HG03064 (cell line): ENCODE data around the gene PUM2.

ENCODE experiments used
- ATAC-seq: cut with Tn5 transposase; IDR thresholded peaks from one replicate; pipeline ENCODE4 v1.9.1; 2021; ENCODE audit warnings: low read depth; ENCODE audit not compliant: unreplicated experiment

The PUM2 gene

DNA sequence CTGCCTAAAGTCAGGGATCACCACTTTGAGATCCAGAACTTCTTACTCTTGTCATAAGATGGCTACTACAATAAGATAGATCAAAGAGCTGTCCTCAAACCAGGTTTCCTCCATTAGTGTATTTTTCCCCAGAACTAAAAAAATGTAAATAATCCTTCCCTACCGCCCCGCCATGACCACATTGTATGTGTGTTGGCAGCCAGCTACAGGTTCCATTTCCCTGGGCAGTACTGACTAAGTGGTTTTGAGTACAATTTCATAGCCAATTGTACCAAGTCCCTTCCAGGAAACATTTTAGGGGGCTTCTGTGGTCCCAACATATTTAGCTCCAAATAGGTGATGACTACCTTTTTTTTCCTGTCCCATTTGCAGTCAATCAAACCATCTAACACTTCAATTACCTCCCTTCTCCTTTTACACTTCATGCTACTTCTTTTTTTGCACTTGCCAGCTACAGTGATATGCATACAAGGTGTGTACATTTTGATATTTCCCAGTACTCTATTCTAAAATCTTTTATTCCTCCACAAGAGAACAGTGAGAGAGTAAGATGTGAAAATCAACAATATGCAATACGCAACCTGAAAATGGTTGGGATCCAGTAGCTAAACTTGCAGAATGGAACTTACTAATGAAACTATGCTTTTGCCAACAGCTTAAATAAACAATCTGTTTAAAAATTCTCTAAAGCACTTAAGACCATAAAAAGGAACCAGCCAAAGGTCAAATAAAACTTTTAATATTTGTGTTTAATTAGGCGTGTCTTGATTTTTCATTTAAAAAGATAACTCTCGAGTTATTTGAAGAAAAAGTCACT lies 3.9 kb downstream of the PUM2 start:
- ATAC-seq = no peak

- ATAC-seq = no peak
These were observed 7.5 kb downstream of the PUM2 start for GRCh38 chr2:20343128-20343527.

DNA sequence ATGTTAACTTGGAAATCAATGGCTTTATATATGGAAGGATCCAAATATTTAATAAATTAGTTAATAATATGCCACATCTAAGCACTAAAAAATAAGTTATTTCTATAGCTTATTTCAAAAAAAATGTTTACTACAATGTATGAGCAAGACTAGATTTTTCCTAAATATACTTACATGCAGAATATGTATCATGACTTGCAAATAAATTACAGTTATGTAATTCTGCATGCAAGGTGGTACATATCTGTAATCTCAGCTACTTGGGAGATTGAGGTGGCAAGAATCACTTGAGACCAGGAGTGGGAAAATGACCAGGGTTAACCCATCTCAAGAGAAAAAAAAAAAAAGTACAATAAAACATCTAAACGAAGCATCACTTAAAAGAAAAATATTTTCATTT lies 11.6 kb downstream of the PUM2 start:
- no peak for ATAC-seq

DNA sequence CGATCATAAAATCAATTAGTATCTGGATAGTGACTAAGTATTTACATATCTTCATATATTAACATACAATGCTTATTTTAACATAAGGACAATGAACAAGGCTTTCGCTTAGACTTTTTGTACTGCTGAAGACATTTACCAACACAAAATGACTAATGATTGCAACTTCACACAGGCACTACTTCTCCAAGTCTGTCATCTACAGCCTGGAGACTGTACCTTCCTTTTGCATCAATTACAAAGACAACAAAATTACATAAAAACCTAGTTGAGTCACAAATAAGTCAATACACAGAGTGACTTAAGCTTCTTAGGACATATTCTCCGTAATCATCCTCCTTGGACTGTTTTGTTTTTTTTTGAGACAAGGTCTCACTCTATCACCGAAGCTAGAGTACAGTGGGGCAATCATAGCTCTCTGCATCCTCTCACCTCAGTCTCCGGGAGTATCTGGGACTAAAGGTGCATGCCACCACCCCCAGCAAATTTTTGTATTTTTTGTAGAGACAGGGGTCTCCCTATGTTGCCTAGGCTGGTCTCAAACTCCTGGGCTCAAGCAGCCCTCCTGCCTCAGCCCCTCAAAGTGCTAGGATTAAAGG lies 15.9 kb downstream of the PUM2 start:
- no peak for ATAC-seq

- ATAC-seq = no peak
These were observed 16.9 kb downstream of the PUM2 start for GRCh38 chr2:20333738-20334137.

DNA sequence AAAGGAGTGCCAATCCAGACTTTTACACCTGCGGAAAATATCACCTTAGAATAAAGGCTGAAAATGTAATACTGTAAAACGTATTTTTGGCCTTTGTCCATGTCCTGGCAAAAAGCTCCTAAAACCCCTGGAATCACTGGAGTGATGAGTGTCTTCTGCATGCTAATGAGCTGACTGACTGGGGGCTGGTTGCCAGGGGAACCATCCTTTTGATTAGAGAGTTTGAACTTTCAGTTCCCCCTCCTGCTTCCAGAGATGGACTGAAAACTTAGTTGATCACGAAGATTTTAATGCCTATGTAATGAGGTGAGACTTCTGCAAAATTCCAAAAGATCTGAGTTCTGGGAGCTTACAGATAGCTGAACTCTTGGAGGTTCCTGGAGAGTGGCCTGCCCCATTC lies 20.5 kb downstream of the PUM2 start:
- no peak for ATAC-seq

- no peak for ATAC-seq
These were observed 23.3 kb downstream of the PUM2 start for GRCh38 chr2:20327370-20327769.

- peak; percentile 74 for ATAC-seq
These were observed 24.4 kb downstream of the PUM2 start for GRCh38 chr2:20326163-20326780.

DNA sequence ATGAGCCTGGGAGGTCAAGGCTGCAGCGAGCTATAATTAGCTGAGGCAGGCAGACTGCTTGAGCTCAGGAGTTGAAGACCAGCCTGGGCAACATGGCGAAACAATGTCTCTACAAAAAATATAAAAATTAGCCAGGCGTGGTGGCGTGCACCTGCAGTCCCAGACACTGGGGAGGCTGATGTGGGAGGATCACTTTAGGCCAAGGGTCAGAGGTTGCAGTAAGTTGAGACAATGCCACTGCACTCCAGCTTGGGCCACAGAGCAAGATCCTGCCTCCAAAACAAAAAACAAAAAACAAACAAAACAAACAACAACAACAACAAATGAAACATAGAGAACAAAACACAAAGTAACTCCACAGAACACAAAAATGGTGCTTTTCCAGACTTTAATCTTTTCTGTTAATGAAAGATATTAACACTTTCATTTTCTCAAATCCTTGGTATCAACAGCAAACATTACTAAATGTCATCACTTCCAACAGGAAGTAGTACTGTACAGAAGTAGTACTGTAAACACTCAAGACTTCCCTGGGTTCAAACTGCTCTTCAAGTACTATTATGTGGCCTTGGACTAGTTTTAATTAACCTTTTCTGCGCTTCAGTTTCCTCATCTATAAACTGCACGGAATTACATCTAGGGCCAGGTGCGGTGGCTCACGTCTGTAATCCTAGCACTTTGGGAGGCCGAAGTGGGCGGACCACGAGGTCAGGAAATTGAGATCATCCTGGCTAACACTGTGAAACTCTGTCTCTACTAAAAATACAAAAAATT lies 27.9 kb downstream of the PUM2 start:
- no peak for ATAC-seq

DNA sequence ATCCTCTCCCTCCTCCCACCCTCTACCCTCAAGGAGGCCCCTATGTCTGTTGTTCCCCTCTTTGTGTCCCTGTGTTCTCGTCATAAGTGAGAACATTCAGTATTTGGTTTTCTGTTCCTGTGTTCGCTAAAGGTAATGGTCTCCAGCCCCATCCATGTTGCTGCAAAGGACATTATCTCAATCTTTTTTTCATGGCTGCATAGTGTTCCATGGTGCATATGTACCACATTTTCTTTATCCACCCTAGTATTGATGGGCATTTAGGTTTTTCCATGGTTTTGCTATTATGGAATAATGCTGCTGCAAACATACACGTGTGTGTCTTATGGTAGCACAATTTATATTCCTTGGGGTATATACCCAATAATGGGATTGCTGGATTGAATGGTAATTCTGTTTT lies 33.0 kb downstream of the PUM2 start:
- ATAC-seq = no peak

DNA sequence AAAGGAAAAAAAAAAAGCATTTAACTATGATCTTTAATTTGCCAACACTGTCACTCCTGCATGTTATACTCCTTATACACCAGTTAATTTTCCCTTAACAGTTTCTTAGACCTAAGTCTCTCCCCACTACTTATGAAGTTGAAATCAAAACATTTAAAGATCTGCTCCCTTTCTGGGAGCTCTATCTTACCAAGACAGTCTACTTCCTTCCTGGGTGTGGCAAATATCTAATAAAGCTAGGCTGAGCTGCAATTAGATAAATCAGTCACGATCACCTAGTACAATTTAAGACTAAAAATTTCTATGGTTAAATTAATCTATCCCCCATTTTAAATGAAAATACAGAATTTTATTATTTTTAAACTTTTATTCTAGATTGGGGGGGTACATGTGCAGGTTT lies 33.4 kb downstream of the PUM2 start:
- ATAC-seq = no peak

DNA sequence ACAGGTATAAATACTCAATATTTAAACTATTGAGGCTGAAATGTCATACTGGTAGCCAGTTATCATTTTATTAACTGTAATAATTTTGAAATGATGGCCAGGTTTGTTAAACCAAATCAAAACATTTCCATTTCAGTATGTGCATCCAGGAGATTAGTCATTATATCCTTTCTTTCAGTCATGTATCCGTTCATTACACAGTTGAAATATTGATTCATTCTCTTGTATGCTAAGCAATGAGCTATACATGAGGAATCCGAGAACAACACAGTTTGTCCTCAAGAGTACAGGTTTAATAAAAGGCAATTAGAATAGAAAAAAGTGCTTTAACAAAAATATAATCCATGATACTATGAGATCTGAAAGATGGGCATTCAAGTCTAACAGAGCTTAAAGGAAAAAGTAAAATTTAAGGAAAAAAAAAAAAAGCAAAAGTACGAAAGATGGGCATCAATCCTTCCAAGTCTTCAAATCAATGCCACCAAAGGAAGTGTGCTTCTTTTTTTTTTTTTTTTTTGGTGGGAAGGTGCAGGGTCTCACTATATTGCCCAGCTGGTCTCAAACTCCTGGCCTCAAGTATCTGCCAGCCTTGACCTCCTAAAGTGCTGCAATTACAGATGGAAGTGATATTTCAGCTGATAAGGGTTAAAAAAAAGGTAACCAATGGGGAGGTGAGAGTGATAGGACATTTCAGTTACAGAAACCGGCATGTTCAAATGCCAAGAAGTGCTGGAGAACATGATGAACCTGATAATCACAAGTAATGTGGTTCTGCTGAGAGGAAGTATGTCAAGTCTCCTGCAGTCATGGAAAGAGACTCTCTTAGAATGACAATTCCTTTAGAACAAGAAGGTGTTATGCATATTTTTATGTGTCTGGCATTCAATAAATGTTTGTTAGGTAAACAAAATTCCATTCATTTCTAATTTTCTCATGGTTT lies 35.8 kb downstream of the PUM2 start:
- ATAC-seq = no peak

DNA sequence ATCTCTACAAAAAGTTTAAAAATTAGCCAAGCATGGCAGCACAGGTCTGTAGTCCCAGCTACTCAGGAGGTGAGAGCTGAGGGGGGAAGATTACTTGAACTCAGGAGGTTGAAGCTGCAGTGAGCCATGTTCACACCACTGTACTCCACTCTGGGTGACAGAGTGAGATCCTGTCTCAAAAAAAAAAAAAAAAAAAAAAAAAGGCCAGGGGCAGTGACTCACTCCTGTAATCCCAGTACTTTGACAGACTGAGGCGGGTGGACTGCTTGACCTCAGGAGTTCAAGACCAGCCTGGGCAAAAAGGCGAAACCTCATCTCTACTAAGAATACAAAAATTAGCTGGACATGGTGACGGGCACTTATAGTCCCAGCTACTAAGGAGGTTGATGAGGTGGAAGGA lies 37.0 kb downstream of the PUM2 start:
- no peak for ATAC-seq

DNA sequence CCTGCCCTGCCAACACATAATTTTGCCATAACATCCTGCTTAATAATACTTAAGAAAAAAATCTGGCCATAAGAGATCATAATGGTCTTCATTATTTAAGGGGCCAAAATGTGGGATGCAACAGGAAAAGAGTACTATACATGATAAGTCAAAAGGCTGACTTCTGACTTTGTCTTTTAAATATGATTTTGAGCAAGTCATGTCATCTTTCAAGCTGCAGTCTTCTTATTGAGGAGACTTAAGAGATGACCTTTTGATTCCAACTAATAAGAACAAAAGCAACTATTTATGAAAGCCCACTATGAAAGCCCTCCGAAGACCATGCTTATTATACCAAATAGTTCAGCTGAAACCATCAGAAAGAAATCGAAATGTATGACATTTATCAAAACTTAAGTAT lies 41.6 kb downstream of the PUM2 start:
- no peak for ATAC-seq

- no peak for ATAC-seq
These were observed 43.3 kb downstream of the PUM2 start for GRCh38 chr2:20307311-20307710.

GRCh38 chr2:20304411-20304810 lies 46.2 kb downstream of the PUM2 start:
- no peak for ATAC-seq

GRCh38 chr2:20303966-20304365 lies 46.7 kb downstream of the PUM2 start:
- no peak for ATAC-seq

DNA sequence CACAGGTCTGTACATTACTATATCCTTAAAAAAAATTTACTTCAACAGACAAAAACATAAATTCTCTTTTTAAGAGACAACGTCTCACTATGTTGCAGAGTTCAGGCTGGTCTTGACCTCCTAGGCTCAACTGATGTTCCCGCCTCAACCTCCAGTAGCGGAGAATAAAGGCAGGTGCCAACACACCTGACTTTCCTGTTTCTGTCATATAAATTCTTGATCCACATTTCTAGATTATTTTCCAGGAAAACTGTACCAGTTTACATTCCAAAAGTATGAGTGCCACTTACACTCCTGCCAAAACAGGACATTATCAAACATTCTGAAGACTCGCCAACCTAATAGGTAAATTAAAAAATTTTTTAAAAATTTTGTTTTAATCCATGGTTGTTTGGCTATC lies 48.6 kb downstream of the PUM2 start:
- ATAC-seq = no peak

GRCh38 chr2:20300656-20301055 lies 50.0 kb downstream of the PUM2 start:
- ATAC-seq = no peak

- ATAC-seq = no peak
These were observed 51.5 kb downstream of the PUM2 start for GRCh38 chr2:20299113-20299512.
